Activated T-cell treated with anti-CD3 and anti-CD28 coated beads, Interleukin-2, amount 50 U/mL, for 24 hours (primary cell): ENCODE measurements around the gene ATP5MK.
"Not testable (repeated sequence)": the region's sequence is repeated elsewhere in the genome, so short reads cannot be mapped to it uniquely, and the experiment has no call there.

Experiments used
- DNase-seq: peaks from one replicate; pipeline ENCODE4 v3.0.0-alpha.2; 2020
- H3K27ac Mint-ChIP-seq: 2 replicates; pipeline ENCODE4 v1.8.0; 2020; ENCODE audit warnings: mild to moderate bottlenecking, mixed read lengths
- H3K27me3 Mint-ChIP-seq: 2 replicates; pipeline ENCODE4 v1.8.0; 2020; ENCODE audit warnings: mixed read lengths
- H3K36me3 Mint-ChIP-seq: 2 replicates; pipeline ENCODE4 v1.8.0; 2020; ENCODE audit warnings: low read depth, mixed read lengths
- H3K4me1 Mint-ChIP-seq: 2 replicates; pipeline ENCODE4 v1.8.0; 2020; ENCODE audit warnings: low read depth, mixed read lengths
- H3K4me3 Mint-ChIP-seq: 2 replicates; pipeline ENCODE4 v1.8.0; 2020; ENCODE audit warnings: mild to moderate bottlenecking, moderate library complexity, mixed read lengths
- H3K9me3 Mint-ChIP-seq: 2 replicates; pipeline ENCODE4 v1.8.0; 2020; ENCODE audit warnings: mixed read lengths

ATP5MK gene

DNA sequence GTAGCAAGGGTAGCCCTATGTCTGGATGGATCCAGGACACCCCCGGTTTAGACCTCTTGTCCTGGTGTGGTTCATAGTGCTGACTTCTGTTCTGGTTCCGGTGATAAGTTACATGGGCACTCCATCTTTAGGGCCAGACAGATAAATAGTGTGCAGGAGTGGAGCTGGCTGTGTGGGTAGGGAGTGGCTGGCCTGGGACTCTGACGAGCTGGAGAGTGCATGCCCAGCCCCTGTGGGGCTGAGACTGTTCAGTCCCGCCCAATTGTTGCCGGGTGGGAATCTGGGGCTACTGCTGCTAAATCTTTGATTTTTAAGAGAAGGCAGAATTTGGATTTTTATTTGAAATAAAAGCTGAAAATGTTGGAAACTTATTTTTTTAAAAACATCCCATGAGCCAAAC is 27.5 kb upstream of the ATP5MK start:
- Mint-ChIP-seq H3K9me3 (no peaks in the 10 kb centered on the region), H3K36me3 (peaks cover 95% of the 10 kb centered on the region), H3K4me1 (peaks cover 22% of the 10 kb centered on the region), H3K27ac (no peak overlapping the region), H3K4me3 (no peak overlapping the region), H3K27me3 (no peaks in the 10 kb centered on the region)
- DNase-seq, result no peak

DNA sequence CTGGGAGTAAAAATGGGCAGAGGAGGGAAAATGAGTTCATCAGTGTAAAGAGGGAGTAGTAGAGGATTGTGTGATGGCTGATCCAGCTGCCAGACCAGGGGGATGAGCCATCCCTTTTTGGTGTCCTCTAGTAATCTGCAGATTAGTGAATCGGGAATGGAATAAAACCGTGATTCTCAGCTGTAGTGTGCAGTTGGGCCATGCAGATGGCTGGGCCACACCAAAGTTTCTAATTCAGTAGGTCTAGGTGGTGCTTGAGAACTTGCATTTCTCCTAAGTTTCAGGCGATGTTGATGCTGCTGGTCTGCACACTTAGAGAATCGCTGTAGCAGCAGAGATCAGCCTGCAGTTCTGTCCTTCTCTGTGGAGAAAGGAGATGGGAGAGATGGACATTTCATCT is 22.8 kb upstream of the ATP5MK start:
- Mint-ChIP-seq H3K36me3 (peaks cover 96% of the 10 kb centered on the region), H3K27ac (no peak overlapping the region), H3K27me3 (no peaks in the 10 kb centered on the region), H3K4me3 (no peak overlapping the region), H3K9me3 (no peaks in the 10 kb centered on the region), H3K4me1 (no peaks in the 10 kb centered on the region)
- no peak for DNase-seq

DNA sequence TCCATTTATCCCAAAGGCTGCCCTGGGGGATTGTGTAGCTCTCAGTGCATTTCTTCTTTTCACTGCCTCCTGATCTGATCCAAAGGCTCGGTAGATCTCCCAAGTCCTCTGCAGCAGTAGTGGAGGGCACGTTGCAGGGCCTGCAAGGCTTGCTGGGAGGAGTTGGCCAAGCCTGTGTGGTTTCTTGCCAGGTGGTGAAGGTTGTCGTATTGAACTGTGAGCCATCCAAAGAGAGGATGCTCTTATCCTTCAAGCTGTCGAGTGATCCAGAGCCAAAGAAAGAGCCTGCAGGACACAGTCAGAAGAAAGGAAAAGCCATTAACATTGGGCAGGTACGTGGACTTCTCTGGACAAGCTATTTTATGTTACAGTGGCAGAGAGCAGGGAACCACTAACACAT is 21.3 kb upstream of the ATP5MK start:
- H3K36me3 Mint-ChIP-seq, result peaks cover 96% of the 10 kb centered on the region
- no peaks in the 10 kb centered on the region for H3K4me1 Mint-ChIP-seq
- no peak overlapping the region for H3K27ac Mint-ChIP-seq
- H3K9me3 Mint-ChIP-seq, result no peaks in the 10 kb centered on the region
- H3K27me3 Mint-ChIP-seq, result no peaks in the 10 kb centered on the region
- no peak for DNase-seq
- H3K4me3 Mint-ChIP-seq, result no peak overlapping the region

DNA sequence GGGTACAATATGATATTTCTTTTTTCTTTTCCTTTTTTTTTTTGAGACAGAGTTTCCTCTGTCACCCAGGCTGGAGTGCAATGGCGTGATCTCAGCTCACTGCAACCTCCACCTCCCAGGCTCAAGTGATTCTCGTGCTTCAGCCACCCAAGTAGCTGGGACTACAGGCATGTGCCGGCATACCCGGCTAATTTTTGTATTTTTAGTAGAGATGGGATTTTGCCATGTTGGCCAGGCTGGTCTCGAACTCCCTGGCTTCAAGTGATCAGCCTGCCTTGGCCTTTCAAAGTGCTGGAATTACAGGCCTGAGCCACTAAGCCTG is 20.8 kb upstream of the ATP5MK start:
- peaks cover 96% of the 10 kb centered on the region for H3K36me3 Mint-ChIP-seq

DNA sequence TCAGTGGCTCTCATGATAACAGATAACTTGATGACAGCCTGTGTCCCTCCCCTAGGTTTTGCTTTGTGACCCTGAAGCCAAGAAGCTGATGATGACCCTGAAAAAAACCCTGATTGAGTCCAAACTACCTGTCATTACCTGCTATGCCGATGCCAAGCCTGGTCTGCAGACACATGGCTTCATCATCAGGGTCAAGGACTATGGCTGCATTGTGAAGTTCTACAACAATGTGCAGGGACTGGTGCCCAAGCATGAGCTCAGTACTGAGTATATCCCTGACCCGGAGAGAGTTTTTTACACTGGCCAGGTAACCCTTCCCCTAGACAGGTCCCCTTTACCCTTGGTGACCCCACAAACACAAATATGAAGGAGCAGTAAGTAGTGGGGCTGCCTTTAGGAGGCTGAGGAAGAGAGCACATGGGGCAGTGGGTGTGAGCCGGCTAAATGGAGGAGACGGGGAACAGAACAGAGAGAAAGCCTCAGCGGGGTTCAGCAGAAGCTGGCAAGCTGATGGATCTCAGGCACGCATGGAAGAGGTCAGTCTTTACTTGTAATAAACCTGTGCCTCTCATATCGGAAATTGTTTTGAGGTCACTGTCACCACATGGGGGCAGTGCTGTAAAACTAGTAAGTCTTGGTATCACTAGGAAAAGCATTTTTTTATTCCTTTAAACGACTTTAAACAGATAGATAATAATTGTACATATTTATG is 20.3 kb upstream of the ATP5MK start:
- no peak overlapping the region for H3K27ac Mint-ChIP-seq
- H3K36me3 Mint-ChIP-seq, result peaks cover 98% of the 10 kb centered on the region
- H3K4me1 Mint-ChIP-seq, result no peaks in the 10 kb centered on the region
- DNase-seq, result no peak
- no peak overlapping the region for H3K4me3 Mint-ChIP-seq
- H3K27me3 Mint-ChIP-seq, result no peaks in the 10 kb centered on the region
- H3K9me3 Mint-ChIP-seq, result no peaks in the 10 kb centered on the region

More for the DNA sequence above, 20.8 kb upstream of the ATP5MK start:
- not testable (repeated sequence) for H3K4me3 Mint-ChIP-seq, H3K27me3 Mint-ChIP-seq, DNase-seq, H3K27ac Mint-ChIP-seq, H3K9me3 Mint-ChIP-seq, H3K4me1 Mint-ChIP-seq

DNA sequence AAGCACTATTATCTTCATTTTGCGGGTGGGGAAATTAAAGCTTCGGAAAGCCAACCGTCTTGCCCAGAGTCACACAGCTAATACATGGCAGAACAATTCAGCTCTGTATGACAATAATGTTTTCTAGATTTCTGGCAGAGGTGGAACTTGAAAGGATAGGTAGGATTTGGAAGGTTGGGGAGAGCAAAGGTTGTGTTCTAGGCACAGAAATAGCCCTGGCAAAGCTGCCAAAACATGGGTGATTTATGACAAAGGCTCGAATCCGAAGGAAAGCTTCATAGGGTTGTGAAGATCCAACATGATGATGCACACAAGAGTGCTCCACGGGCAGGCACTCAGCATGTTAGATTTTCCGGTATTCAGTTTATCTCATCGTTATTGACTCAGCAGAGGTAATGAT is 19.3 kb upstream of the ATP5MK start:
- H3K9me3 Mint-ChIP-seq, result no peaks in the 10 kb centered on the region

DNA sequence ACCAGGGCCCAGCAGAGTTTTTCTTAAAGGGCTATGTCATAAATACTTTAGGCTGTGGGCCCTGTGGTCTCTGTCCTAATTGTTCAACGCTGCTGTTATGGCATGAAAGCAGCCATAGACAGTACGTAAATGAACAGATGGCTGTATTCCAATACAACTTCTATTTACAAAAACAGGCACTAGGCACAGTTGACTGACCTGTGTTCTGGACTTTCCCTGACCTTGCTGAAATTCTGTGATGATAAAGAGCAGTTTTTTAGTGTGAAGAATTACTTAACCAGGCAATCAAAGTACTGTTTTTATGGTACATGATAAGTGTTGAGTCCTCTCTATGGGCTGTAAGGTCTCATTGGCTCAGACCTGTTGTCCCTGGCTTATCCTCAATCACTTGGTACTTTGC is 17.3 kb upstream of the ATP5MK start:
- Mint-ChIP-seq H3K4me3 (no peak overlapping the region), H3K9me3 (no peaks in the 10 kb centered on the region), H3K27me3 (no peaks in the 10 kb centered on the region), H3K36me3 (peaks cover 95% of the 10 kb centered on the region), H3K4me1 (no peaks in the 10 kb centered on the region), H3K27ac (no peak overlapping the region)
- DNase-seq, result no peak

More for the DNA sequence above, 19.3 kb upstream of the ATP5MK start:
- DNase-seq, result no peak
- Mint-ChIP-seq H3K36me3 (peaks cover 95% of the 10 kb centered on the region), H3K4me1 (no peaks in the 10 kb centered on the region), H3K4me3 (no peak overlapping the region), H3K27ac (no peak overlapping the region), H3K27me3 (no peaks in the 10 kb centered on the region)

DNA sequence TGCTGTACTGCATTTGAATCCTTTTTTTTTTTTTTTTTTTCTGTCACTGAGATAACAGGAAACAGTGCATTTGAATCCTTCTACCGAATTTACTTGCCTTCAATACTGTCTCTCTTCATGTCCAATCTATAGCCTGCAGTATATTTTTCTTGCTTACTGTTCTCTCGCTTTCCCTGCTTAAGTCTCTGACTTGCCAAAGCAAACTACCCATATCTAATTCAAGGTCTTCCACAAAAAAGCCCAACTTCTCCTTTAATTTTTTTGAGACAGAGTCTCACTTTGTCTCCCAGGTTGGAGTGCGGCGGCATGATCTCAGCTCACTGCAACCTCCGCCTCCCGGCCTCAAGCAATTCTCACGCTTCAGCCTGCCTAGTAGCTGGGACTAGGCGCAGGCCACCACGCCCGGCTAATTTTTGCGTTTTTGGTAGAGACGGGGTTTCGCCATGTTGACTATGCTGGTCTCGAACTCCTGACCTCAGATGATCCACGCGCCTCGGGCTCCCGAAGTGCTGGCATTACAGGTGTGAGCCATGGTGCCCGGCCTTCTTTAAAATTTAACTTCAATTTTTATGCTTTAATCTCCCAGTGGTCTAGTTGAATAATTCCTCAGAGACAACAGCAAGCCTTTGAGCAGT is 1.0 kb upstream of the ATP5MK start:
- Mint-ChIP-seq H3K36me3 (peaks cover 95% of the 10 kb centered on the region), H3K4me1 (peaks cover 63% of the 10 kb centered on the region), H3K27me3 (no peaks in the 10 kb centered on the region), H3K4me3 (peak overlapping the region; percentile 99), H3K27ac (peak overlapping the region; percentile 96), H3K9me3 (no peaks in the 10 kb centered on the region)
- no peak for DNase-seq

DNA sequence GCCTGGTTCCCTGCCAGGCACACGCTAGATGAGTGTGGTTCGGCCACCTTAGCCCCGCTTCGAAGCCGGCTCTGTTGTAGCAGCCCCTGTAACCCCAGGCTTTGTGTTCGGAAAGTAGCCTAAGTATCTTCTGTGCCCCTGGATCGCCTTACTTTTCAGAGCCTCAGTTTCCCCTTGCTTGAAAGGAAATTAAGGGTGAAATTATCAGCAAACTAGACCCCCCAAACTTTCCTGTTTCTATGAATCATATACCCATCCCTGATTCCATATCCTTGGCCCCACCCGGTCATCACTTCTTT is 463 bp upstream of the ATP5MK start:
- peaks cover 96% of the 10 kb centered on the region for H3K36me3 Mint-ChIP-seq
- H3K4me1 Mint-ChIP-seq, result peaks cover 63% of the 10 kb centered on the region
- H3K9me3 Mint-ChIP-seq, result no peaks in the 10 kb centered on the region
- peak overlapping the region; percentile 96 for H3K27ac Mint-ChIP-seq
- H3K4me3 Mint-ChIP-seq, result peak overlapping the region; percentile 99
- no peaks in the 10 kb centered on the region for H3K27me3 Mint-ChIP-seq
- DNase-seq, result no peak

DNA sequence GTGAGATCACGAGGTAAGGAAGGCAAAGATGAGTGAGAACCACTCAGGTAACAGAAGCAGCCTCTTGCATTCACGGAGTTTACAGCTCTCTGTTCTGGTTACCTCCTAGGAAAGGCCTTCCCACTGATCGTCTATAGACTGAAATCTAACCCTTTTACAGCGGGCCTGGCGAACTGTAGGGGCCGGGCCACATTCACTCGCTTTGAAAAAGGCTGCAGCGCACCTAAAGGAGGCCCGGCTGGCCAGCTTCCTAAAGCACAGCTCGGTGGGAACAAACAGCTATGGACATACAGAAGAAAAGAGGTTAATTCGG is 565 bp downstream of the ATP5MK start:
- no peak for DNase-seq
- no peaks in the 10 kb centered on the region for H3K9me3 Mint-ChIP-seq
- peaks cover 97% of the 10 kb centered on the region for H3K36me3 Mint-ChIP-seq
- H3K4me1 Mint-ChIP-seq, result peaks cover 63% of the 10 kb centered on the region
- H3K4me3 Mint-ChIP-seq, result peak overlapping the region; percentile 99
- no peaks in the 10 kb centered on the region for H3K27me3 Mint-ChIP-seq
- H3K27ac Mint-ChIP-seq, result peak overlapping the region; percentile 96

DNA sequence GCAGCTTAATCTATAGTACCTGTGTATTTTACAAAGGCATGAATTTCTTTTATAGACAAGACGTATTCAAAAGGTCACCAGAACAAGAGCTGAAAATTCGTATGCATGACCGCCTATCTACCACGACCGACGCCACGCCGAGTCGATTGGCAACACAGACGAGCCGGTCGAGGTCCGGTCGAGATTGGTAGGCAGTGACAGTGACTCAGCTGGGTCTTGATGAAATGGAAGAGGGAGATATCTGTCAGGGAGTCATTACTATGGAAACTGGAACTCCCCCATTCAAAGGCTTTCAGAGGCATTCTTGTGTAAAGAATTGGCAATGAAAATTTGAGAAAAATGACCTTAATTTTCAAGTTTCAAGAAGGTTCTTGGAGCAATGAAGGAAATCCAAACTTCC is 2.1 kb downstream of the ATP5MK start:
- H3K27ac Mint-ChIP-seq, result peak overlapping the region; percentile 76
- H3K27me3 Mint-ChIP-seq, result no peaks in the 10 kb centered on the region
- H3K4me3 Mint-ChIP-seq, result peak overlapping the region; percentile 68
- DNase-seq, result no peak
- no peaks in the 10 kb centered on the region for H3K9me3 Mint-ChIP-seq
- H3K4me1 Mint-ChIP-seq, result peaks cover 52% of the 10 kb centered on the region
- peaks cover 97% of the 10 kb centered on the region for H3K36me3 Mint-ChIP-seq

DNA sequence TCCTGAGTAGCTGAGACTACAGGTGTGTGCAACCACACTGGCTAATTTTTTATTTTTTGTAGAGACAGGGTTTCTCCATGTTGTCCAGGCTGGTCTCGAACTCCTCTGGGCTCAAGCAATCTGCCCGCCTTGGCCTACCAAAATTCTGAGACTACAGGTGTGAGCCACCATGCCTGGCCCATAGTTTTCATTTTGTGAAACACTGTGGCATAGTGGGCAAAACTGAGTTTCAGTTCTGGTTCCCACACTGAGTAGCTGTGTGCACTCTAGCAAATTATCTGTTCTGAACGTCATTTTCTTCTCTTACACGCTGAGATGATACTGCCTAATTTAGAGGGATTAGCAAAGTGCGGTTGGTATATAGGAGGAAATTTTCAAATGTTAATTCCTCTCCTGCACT is 13.5 kb downstream of the ATP5MK start:
- no peak overlapping the region for H3K27ac Mint-ChIP-seq
- H3K4me3 Mint-ChIP-seq, result no peak overlapping the region
- no peaks in the 10 kb centered on the region for H3K9me3 Mint-ChIP-seq
- H3K36me3 Mint-ChIP-seq, result peaks cover 80% of the 10 kb centered on the region
- DNase-seq, result no peak
- no peaks in the 10 kb centered on the region for H3K4me1 Mint-ChIP-seq
- no peaks in the 10 kb centered on the region for H3K27me3 Mint-ChIP-seq

DNA sequence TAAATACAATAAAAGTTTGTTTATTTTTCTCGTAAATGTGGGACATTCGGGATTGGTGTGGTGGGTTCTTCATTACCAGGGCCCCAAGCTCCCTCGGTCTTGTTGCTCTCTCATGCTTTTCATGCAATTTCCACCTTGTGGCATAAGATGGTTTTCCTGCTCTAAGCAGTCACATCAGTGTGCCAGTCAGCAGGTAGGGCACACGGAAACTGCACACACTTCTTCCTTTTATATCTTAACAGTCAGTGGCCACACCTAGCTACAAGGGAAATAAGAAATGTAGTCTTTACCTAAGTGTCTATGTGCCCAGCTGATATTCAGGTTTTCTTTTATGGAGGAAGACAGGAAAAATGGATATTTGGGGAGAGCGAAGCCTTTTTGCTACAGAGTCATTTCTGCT is 22.0 kb downstream of the ATP5MK start:
- no peak overlapping the region for H3K4me3 Mint-ChIP-seq
- no peak for DNase-seq
- H3K27me3 Mint-ChIP-seq, result no peaks in the 10 kb centered on the region
- H3K36me3 Mint-ChIP-seq, result peaks cover 60% of the 10 kb centered on the region
- H3K9me3 Mint-ChIP-seq, result no peaks in the 10 kb centered on the region
- peaks cover 21% of the 10 kb centered on the region for H3K4me1 Mint-ChIP-seq
- H3K27ac Mint-ChIP-seq, result no peak overlapping the region

DNA sequence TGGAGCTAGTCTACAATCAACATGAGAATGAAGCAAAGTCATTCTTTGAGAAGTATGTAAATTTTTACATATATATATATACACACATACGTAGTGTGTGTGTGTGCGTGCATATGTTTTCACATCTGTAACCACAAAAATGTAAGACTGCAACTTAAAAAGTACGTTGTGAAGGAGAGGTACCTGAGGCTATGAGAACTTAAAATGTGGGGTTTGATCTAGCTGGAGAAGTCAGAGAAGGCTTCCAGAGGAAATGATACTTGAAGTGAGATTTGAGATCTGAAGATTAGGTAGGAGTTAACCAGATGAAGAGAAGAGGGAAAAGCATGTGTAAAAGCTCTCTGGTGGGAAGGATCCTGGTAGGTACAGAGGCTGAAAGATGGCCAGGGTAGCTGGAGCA is 22.7 kb downstream of the ATP5MK start:
- Mint-ChIP-seq H3K9me3 (no peaks in the 10 kb centered on the region), H3K27ac (peak overlapping the region; percentile 63), H3K4me3 (no peak overlapping the region), H3K27me3 (no peaks in the 10 kb centered on the region), H3K4me1 (peaks cover 25% of the 10 kb centered on the region), H3K36me3 (peaks cover 55% of the 10 kb centered on the region)
- DNase-seq, result no peak

DNA sequence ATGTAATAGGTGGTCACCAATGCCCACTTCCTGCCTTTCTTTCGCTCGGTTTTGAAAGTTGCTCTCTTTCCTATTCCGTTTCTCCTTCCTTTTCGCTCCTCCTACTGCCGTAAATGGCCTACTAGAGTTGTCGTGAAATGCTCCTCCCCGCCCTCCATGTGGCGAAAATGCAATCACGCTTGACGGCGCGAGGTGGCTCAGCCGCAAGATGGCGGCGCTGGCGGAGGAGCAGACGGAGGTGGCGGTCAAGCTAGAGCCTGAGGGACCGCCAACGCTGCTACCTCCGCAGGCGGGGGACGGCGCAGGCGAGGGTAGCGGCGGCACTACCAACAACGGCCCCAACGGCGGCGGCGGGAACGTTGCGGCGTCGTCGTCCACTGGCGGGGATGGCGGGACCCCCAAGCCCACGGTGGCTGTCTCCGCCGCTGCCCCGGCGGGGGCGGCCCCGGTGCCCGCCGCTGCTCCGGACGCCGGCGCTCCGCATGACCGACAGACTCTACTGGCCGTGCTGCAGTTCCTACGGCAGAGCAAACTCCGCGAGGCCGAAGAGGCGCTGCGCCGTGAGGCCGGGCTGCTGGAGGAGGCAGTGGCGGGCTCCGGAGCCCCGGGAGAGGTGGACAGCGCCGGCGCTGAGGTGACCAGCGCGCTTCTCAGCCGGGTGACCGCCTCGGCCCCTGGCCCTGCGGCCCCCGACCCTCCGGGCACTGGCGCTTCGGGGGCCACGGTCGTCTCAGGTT is 28.3 kb downstream of the ATP5MK start, which contains the start of gene TAF5:
TSS of gene TAF5 (plus strand) at position 195 of the 737 bp plus-strand sequence. CDS start at position 209, 14 bp downstream.
- no peaks in the 10 kb centered on the region for H3K9me3 Mint-ChIP-seq
- H3K27me3 Mint-ChIP-seq, result no peaks in the 10 kb centered on the region
- peaks cover 23% of the 10 kb centered on the region for H3K4me1 Mint-ChIP-seq
- peak within 1 kb of the TSS; percentile 94 for H3K27ac Mint-ChIP-seq
- H3K36me3 Mint-ChIP-seq, result peaks cover 10% of the 10 kb centered on the region
- peak; percentile 89 for DNase-seq
- H3K4me3 Mint-ChIP-seq, result peak within 1 kb of the TSS; percentile 78
